Gastrocnemius medialis (tissue), 4 donors: ENCODE data around the gene ARHGAP9. TPM values are rescaled to one million over a fixed set of nuclear protein-coding genes. Genes with fewer than 3 reads are reported as not detected.

Experiments
- ATAC-seq, 2 donors: fragments of 150-250 bp; one replicate each; pipeline ENCODE4 v1.9.1; 2016
- DNase-seq, 2 donors: peaks; one replicate each; pipeline ENCODE4 v3.0.0-alpha.2; 2019
- H3K27ac ChIP-seq, 4 donors: fragments of 200-600 bp; sonication (generic); 1 replicate in 1 of 4; 2 replicates in 3 of 4; pipeline ENCODE4 v1.5.1; 2016 to 2018; ENCODE audit warnings: mild to moderate bottlenecking in 2 of 4, moderate library complexity in 1 of 4
- H3K27me3 ChIP-seq, 3 donors: fragments of 200-600 bp; sonication (generic) in 2 of 3; 1 replicate in 1 of 3; 2 replicates in 2 of 3; pipeline versions ENCODE4 v1.5.1 to v1.6.0; 2016 to 2019; ENCODE audit warnings: mild to moderate bottlenecking in 1 of 3, moderate library complexity in 1 of 3
- H3K36me3 ChIP-seq, 2 donors: fragments of 200-600 bp; sonication (generic) in 1 of 2; one replicate each; pipeline ENCODE4 v1.5.1; 2017 to 2018
- H3K4me1 ChIP-seq, 2 donors: fragments of 200-600 bp; sonication (generic) in 1 of 2; one replicate each; pipeline ENCODE4 v1.5.1; 2016 to 2017; ENCODE audit warnings: mild to moderate bottlenecking in 2 of 2
- H3K4me3 ChIP-seq, 4 donors: fragments of 200-600 bp; sonication (generic) in 3 of 4; 1 replicate in 1 of 4; 2 replicates in 3 of 4; pipeline ENCODE4 v1.5.1; 2016 to 2019; ENCODE audit warnings: mild to moderate bottlenecking in 2 of 4
- H3K9me3 ChIP-seq, 3 donors: fragments of 200-600 bp; sonication (generic) in 2 of 3; 1 replicate in 1 of 3; 2 replicates in 2 of 3; pipeline ENCODE4 v1.5.1; 2016 to 2019
- CTCF ChIP-seq, 5 experiments: fragments of 450-650 bp in 3 of 5; fragments of 200-600 bp in 2 of 5; sonication (generic) in 2 of 5; IDR thresholded peaks in 4 of 5; conservative IDR thresholded peaks in 1 of 5; 1 replicate in 4 of 5; 2 replicates in 1 of 5; pipeline ENCODE4 v1.5.1; 2016 to 2019; ENCODE audit warnings: antibody characterized with exemption in 5 of 5, mild to moderate bottlenecking in 3 of 5, moderate library complexity in 3 of 5
- POLR2A ChIP-seq, 2 donors: fragments of 450-650 bp; IDR thresholded peaks; one replicate each; pipeline ENCODE4 v1.6.1; 2017; ENCODE audit warnings: antibody characterized with exemption in 2 of 2, mild to moderate bottlenecking in 2 of 2, moderate library complexity in 2 of 2
- in situ Hi-C, 4 donors: fragments of 200-750 bp; cut with MboI; loops; one replicate each; pipeline versions ENCODE4 v1.15.0 to v1.8.0; 2017; ENCODE audit warnings: low sequenced_read_pairs in 4 of 4
- intact Hi-C: fragments of 100-400 bp; cut with DNase I; formaldehyde crosslinking; loops from one replicate; pipeline ENCODE4 v1.15.1; 2023; ENCODE audit warnings: low total_unique reads
- total RNA-seq, 4 donors: library from RNA; depleted of rRNA; stranded (reverse); fragments of >200 nt; gene quantifications; one replicate each; pipeline versions ENCODE4 v1.1.0 to v1.2.3, GENCODE V29; 2016

ARHGAP9 gene
- total RNA-seq, 4 donors from 2014 or later = 2.7 to 5.1 (median 4.7) TPM

- DNase-seq (no peak), ATAC-seq (no peak)
- Histone ChIP-seq H3K4me1 (peaks cover 10 to 12% of the 10 kb centered on the region in 2 donors), H3K27ac (no peak overlapping the region), H3K36me3 (no peaks in the 10 kb centered on the region), H3K4me3 (no peak overlapping the region), H3K9me3 (no peaks in the 10 kb centered on the region), H3K27me3 (peaks cover 27 to 38% (median 36%) of the 10 kb centered on the region in 3 donors)
- in situ Hi-C loops = no loop called here
- intact Hi-C loops = no loop called here
- TF ChIP-seq CTCF (IDR thresholded peaks at IDR 0.05 in 4 of 5, conservative IDR thresholded peaks at IDR 0.05 in 1 of 5) (no peak), POLR2A (IDR thresholded peaks at IDR 0.05) (no peak)
Measured at GRCh38 chr12:57470970-57471656, 8.6 kb downstream of the ARHGAP9 start.

GRCh38 chr12:57470286-57470969 lies 9.2 kb downstream of the ARHGAP9 start:
- no peak for ATAC-seq

GRCh38 chr12:57469296-57470164 lies 10.1 kb downstream of the ARHGAP9 start:
- TF ChIP-seq POLR2A (IDR thresholded peaks at IDR 0.05) (no peak), CTCF (IDR thresholded peaks at IDR 0.05 in 4 of 5, conservative IDR thresholded peaks at IDR 0.05 in 1 of 5) (no peak)
- H3K27ac ChIP-seq = no peak overlapping the region
- DNase-seq = no peak
- H3K4me3 ChIP-seq = no peak overlapping the region
- H3K36me3 ChIP-seq = no peaks in the 10 kb centered on the region
- H3K27me3 ChIP-seq = peaks cover 12 to 23% (median 20%) of the 10 kb centered on the region in 3 donors
- H3K4me1 ChIP-seq = no peaks in the 10 kb centered on the region
- no peak for ATAC-seq
- in situ Hi-C loops = no loop called here
- no peaks in the 10 kb centered on the region for H3K9me3 ChIP-seq
- intact Hi-C loops = no loop called here

More at GRCh38 chr12:57470286-57470969, 9.2 kb downstream of the ARHGAP9 start:
- intact Hi-C loops = no loop called here
- in situ Hi-C loops = no loop called here
- DNase-seq = no peak
- Histone ChIP-seq H3K36me3 (no peaks in the 10 kb centered on the region), H3K9me3 (no peaks in the 10 kb centered on the region), H3K27me3 (peaks cover 20 to 31% (median 29%) of the 10 kb centered on the region in 3 donors), H3K27ac (no peak overlapping the region), H3K4me1 (peaks cover 5% of the 10 kb centered on the region in 2 donors), H3K4me3 (no peak overlapping the region)
- no peak for TF ChIP-seq POLR2A (IDR thresholded peaks at IDR 0.05)
- TF ChIP-seq CTCF (IDR thresholded peaks at IDR 0.05 in 4 of 5, conservative IDR thresholded peaks at IDR 0.05 in 1 of 5) = no peak

GRCh38 chr12:57467915-57468314 lies 11.8 kb downstream of the ARHGAP9 start:
- no peak overlapping the region for H3K4me3 ChIP-seq
- no peak for TF ChIP-seq CTCF (IDR thresholded peaks at IDR 0.05 in 4 of 5, conservative IDR thresholded peaks at IDR 0.05 in 1 of 5)
- no peak for TF ChIP-seq POLR2A (IDR thresholded peaks at IDR 0.05)
- H3K4me1 ChIP-seq = peaks cover 0 to under 1% of the 10 kb centered on the region in 2 donors
- no peak overlapping the region for H3K27ac ChIP-seq
- intact Hi-C loops = no loop called here
- in situ Hi-C loops = no loop called here
- ATAC-seq (no peak), DNase-seq (no peak)
- H3K36me3 ChIP-seq = no peaks in the 10 kb centered on the region
- H3K9me3 ChIP-seq = no peaks in the 10 kb centered on the region
- H3K27me3 ChIP-seq = peaks cover 0 to 11% (median 9%) of the 10 kb centered on the region in 3 donors
